Naive B cell (primary cell): ENCODE data around the gene LHFPL2. TPM values are rescaled to one million over a fixed set of nuclear protein-coding genes. Genes with fewer than 3 reads are reported as not detected.

ENCODE experiments used
- ATAC-seq, 2 donors: fragments of 150-1000 bp; cut with Tn5 transposase; 2 replicates each; pipeline ENCODE4 v1.10.0; 2021; ENCODE audit warnings: low read depth in 2 of 2, mild to moderate bottlenecking in 2 of 2, moderate library complexity in 2 of 2
- DNase-seq: peaks from one replicate; pipeline ENCODE4 v3.0.0; 2022
- H3K27ac Mint-ChIP-seq, 6 donors: one replicate each; pipeline ENCODE4 v1.8.0; 2020 to 2022; ENCODE audit warnings: mild to moderate bottlenecking in 6 of 6, mixed read lengths in 6 of 6, moderate library complexity in 5 of 6, inconsistent platforms in 2 of 6
- H3K27me3 Mint-ChIP-seq, 3 donors: one replicate each; pipeline ENCODE4 v1.8.0; 2021 to 2022; ENCODE audit warnings: mixed read lengths in 3 of 3, mild to moderate bottlenecking in 1 of 3
- H3K36me3 Mint-ChIP-seq, 2 donors: one replicate each; pipeline ENCODE4 v1.8.0; 2020 to 2022; ENCODE audit warnings: mixed read lengths in 2 of 2, inconsistent platforms in 1 of 2, mild to moderate bottlenecking in 1 of 2
- H3K4me1 Mint-ChIP-seq, 3 donors: one replicate each; pipeline ENCODE4 v1.8.0; 2020 to 2022; ENCODE audit warnings: mixed read lengths in 3 of 3, inconsistent platforms in 1 of 3, mild to moderate bottlenecking in 1 of 3, moderate library complexity in 1 of 3
- H3K4me3 Mint-ChIP-seq, 8 donors: one replicate each; pipeline ENCODE4 v1.8.0; 2020 to 2022; ENCODE audit warnings: mild to moderate bottlenecking in 8 of 8, mixed read lengths in 8 of 8, moderate library complexity in 8 of 8, inconsistent platforms in 2 of 8
- H3K9me3 Mint-ChIP-seq, 7 donors: one replicate each; pipeline ENCODE4 v1.8.0; 2020 to 2022; ENCODE audit warnings: mixed read lengths in 7 of 7, mild to moderate bottlenecking in 5 of 7, inconsistent platforms in 2 of 7, moderate library complexity in 1 of 7
- polyA plus RNA-seq, 6 donors: library from polyadenylated mRNA; unstranded; fragments of 300-500 nt; fragmentation: Illumina TruSeq; gene quantifications; one replicate each; pipeline ENCODE4 v1.2.3, GENCODE V29; 2021; ENCODE audit warnings: low read depth in 6 of 6

The LHFPL2 gene
- polyA plus RNA-seq, 6 donors from 2014 or later, result 8.1 to 15.0 (median 12.3) TPM

DNA sequence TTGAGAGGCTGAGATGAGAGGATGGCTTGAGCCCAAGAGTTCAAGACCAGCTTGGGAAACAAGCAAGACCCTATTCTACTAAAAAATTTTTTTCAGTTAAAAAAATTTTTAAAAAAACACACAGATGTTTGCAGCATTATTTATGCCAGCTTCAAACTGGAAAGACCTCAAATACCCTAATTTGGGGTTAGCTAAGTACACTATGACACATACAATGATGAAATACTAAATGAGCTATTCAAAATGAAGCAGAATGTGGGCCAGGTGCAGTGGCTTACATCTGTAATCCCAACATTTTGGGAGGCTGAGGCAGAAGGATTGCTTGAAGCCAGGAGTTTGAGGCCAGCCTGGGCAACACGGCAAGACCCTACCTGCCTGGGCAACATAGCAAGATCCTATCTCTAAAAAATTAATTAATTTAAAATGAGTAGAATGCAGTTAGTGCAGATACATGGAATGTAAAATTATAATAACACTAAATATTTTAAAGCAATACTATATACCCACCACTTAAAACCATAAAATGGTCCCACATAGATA is 44.9 kb downstream of the LHFPL2 start:
- Mint-ChIP-seq H3K36me3 (peaks cover 10 to 12% of the 10 kb centered on the region in 2 donors), H3K27ac (no peak overlapping the region), H3K9me3 (no peaks in the 10 kb centered on the region), H3K4me1 (no peaks in the 10 kb centered on the region), H3K27me3 (no peaks in the 10 kb centered on the region), H3K4me3 (no peak overlapping the region)
- DNase-seq (no peak), ATAC-seq (no peak)

GRCh38 chr5:78602400-78602799 is 46.2 kb downstream of the LHFPL2 start:
- H3K4me1 Mint-ChIP-seq, result no peaks in the 10 kb centered on the region
- no peak overlapping the region for H3K4me3 Mint-ChIP-seq

DNA sequence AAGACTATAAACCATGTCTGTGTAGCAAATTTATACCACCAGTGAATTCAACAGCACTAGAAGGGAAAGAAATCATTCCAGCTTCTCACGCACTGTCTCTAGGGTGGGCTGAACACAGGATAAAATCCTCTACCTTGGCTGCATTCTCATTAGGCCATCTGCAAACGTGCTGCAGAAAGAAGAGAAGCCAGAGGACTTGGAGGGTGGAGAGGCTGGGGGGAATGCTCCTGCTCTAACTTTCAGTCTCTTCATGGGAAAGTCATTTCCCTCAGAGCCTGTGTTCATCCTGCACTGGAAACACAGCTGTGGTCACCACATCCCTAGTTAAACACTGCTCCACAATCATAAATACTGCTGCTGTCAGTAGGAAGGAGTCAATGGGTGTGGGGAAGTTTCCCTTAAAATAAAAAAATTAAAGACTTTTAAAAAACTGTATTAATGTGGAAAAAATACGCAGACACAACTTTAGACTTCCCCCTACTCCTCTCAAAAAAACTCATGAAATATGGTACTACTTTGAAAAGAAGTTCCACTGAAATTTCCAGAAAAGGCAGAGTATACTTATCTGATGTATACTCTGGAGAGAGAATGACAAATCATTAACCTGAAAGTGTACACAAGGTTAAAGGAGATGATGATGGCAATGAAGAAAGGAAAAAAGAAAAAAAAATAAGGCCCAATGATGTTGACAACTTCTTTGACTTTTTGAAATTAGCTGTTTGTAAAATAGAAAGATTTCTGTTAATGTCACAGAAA is 46.8 kb downstream of the LHFPL2 start:
- Mint-ChIP-seq H3K27ac (peak overlapping the region in 1 of 6 donors; percentile 39), H3K9me3 (no peaks in the 10 kb centered on the region), H3K4me3 (no peak overlapping the region), H3K4me1 (no peaks in the 10 kb centered on the region), H3K27me3 (no peaks in the 10 kb centered on the region), H3K36me3 (peaks cover 0 to 5% of the 10 kb centered on the region in 2 donors)
- DNase-seq (no peak), ATAC-seq (no peak)

More at GRCh38 chr5:78602400-78602799, 46.2 kb downstream of the LHFPL2 start:
- peak overlapping the region in 2 of 6 donors; percentile 28 to 39 for H3K27ac Mint-ChIP-seq
- no peak for DNase-seq
- H3K9me3 Mint-ChIP-seq, result no peaks in the 10 kb centered on the region
- H3K36me3 Mint-ChIP-seq, result peaks cover 3 to 5% of the 10 kb centered on the region in 2 donors
- no peak for ATAC-seq
- H3K27me3 Mint-ChIP-seq, result no peaks in the 10 kb centered on the region

DNA sequence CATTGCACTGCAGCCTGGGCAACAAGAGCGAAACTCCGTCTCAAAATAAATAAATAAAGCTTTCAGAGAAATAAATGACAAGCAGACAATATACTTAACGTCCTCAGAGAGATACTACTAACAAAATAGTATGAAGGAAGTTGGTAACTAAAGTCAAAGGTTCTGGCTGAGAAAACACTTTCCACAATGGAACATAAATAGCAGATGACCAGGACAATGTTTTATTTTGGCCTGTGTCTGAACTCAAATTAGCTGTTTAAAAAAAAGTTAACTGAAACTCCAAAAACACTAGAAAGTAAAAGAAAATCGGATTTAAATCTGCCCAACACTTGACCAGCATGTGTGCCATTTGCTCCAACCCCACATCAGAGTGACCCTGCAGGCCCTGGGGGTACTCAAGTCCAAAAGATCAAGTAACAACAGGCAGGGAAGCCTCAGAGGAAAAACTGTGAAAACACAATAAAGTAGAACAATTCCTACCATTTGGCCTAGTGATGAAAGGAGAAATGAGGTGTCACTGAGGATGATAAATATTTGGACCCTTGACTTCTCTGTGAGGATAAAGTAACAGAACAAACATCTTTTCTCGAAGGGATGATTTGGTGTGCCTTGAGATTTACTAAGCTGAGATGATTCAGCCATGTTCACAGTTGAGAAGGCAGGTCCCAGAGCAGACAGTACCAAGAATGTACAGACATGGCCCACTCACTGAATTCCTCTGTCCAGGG is 47.7 kb downstream of the LHFPL2 start:
- DNase-seq, result no peak
- H3K9me3 Mint-ChIP-seq, result no peaks in the 10 kb centered on the region
- H3K36me3 Mint-ChIP-seq, result peaks cover 0 to 5% of the 10 kb centered on the region in 2 donors
- H3K4me3 Mint-ChIP-seq, result no peak overlapping the region
- H3K27ac Mint-ChIP-seq, result peak overlapping the region in 1 of 6 donors; percentile 48
- H3K4me1 Mint-ChIP-seq, result no peaks in the 10 kb centered on the region
- ATAC-seq, result no peak
- no peaks in the 10 kb centered on the region for H3K27me3 Mint-ChIP-seq

GRCh38 chr5:78598973-78599372 is 49.6 kb downstream of the LHFPL2 start:
- DNase-seq, result no peak
- peaks cover 0 to 1% (median under 1%) of the 10 kb centered on the region in 3 donors for H3K4me1 Mint-ChIP-seq
- H3K4me3 Mint-ChIP-seq, result peak overlapping the region in 1 of 8 donors; percentile 52
- no peaks in the 10 kb centered on the region for H3K27me3 Mint-ChIP-seq
- peaks cover 0 to 5% of the 10 kb centered on the region in 2 donors for H3K36me3 Mint-ChIP-seq
- ATAC-seq, result no peak
- no peaks in the 10 kb centered on the region for H3K9me3 Mint-ChIP-seq
- H3K27ac Mint-ChIP-seq, result no peak overlapping the region

DNA sequence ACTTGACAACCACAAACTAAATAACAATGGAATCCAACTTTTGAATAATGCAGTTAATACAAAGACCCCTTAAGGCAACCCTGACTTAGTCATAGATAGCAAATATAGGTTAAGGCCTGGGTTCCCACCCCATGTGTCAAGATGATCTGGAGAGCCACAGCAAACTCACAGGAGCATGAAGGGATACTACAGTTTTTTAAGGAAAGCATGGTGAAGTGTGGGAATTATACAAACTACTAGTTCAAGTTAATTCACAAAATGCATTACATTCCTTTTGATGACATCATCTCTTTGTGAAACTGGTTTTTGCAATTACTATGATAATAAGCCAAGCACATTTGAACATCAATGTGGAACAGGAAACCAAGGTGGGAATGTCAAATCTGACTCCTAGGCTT is 50.6 kb downstream of the LHFPL2 start:
- H3K9me3 Mint-ChIP-seq, result no peaks in the 10 kb centered on the region
- H3K27ac Mint-ChIP-seq, result peak overlapping the region in 1 of 6 donors; percentile 40
- ATAC-seq (no peak), DNase-seq (no peak)
- no peaks in the 10 kb centered on the region for H3K27me3 Mint-ChIP-seq
- H3K36me3 Mint-ChIP-seq, result peaks cover 0 to 5% of the 10 kb centered on the region in 2 donors
- peaks cover 4 to 11% (median 8%) of the 10 kb centered on the region in 3 donors for H3K4me1 Mint-ChIP-seq
- no peak overlapping the region for H3K4me3 Mint-ChIP-seq

DNA sequence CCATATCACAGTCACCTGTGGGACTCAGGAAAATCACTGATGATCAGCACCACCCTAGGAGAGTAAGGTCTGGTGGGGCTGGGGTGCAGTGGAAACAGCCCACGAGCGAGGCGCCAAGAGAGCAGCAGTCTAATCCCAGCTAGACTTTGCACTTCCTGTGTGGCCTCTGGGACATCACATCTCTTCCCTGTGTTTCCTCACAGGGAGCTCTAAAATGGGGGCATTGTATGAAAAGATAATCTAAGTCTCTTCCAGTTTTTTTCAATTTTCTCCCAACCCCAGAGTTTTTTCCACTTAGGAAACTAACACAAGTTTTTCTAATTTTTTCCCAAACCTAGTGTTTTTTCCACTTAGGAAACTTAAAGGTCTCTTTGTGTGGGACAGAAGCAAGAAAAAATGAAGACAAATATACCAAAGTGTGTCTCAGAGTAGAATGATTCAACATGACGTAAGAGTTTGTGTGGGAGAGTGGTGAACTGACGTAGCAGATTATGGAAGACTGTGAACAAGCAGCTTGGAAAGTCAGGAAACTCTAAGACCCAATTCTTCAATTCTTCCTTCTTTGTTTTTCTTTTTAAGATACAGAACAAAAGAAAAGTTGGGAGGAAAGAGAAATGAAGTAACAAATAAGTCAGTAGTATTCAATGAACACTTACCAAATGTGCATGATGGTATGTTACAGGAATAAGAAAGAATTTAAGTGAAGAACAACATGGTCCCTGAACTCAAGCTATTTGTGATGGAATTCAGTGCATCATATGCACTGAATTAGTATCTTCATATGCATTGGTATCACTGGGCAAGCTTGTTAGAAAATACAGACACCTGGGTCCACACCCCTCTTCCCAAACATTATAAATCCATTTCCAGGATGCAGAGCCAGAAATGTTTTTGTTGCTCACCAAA is 51.3 kb downstream of the LHFPL2 start:
- H3K4me3 Mint-ChIP-seq, result no peak overlapping the region
- ATAC-seq (no peak), DNase-seq (no peak)
- no peaks in the 10 kb centered on the region for H3K27me3 Mint-ChIP-seq
- H3K36me3 Mint-ChIP-seq, result peaks cover 0 to 5% of the 10 kb centered on the region in 2 donors
- H3K9me3 Mint-ChIP-seq, result no peaks in the 10 kb centered on the region
- H3K27ac Mint-ChIP-seq, result peak overlapping the region in 1 of 6 donors; percentile 40
- H3K4me1 Mint-ChIP-seq, result peaks cover 10 to 18% (median 11%) of the 10 kb centered on the region in 3 donors

DNA sequence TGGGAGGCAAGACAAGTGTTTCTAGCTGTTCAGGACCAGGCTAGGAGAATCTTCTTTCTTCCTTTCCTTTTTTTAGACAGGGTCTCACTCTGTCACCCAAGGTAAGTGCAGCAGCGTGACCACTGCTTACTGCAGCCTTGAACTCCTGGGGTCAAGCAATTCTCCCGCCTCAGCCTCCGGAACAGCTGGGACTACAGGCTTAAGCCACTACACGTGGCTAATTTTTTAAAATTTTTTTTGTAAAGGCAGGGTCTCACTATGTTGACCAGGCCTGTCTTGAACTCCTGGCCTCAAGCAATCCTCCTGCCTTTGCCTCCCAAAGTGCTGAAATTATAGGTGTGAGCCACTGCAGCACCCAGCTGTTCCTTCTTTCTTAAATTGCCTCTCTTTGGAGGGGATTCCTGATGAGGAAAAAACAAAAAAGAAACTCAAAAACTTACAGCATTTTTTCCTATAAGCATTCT is 53.1 kb downstream of the LHFPL2 start:
- no peak for ATAC-seq
- no peak overlapping the region for H3K4me3 Mint-ChIP-seq
- no peaks in the 10 kb centered on the region for H3K27me3 Mint-ChIP-seq
- H3K27ac Mint-ChIP-seq, result no peak overlapping the region
- no peak for DNase-seq
- no peaks in the 10 kb centered on the region for H3K9me3 Mint-ChIP-seq
- peaks cover 0 to 5% of the 10 kb centered on the region in 2 donors for H3K36me3 Mint-ChIP-seq
- peaks cover 17 to 29% (median 19%) of the 10 kb centered on the region in 3 donors for H3K4me1 Mint-ChIP-seq

DNA sequence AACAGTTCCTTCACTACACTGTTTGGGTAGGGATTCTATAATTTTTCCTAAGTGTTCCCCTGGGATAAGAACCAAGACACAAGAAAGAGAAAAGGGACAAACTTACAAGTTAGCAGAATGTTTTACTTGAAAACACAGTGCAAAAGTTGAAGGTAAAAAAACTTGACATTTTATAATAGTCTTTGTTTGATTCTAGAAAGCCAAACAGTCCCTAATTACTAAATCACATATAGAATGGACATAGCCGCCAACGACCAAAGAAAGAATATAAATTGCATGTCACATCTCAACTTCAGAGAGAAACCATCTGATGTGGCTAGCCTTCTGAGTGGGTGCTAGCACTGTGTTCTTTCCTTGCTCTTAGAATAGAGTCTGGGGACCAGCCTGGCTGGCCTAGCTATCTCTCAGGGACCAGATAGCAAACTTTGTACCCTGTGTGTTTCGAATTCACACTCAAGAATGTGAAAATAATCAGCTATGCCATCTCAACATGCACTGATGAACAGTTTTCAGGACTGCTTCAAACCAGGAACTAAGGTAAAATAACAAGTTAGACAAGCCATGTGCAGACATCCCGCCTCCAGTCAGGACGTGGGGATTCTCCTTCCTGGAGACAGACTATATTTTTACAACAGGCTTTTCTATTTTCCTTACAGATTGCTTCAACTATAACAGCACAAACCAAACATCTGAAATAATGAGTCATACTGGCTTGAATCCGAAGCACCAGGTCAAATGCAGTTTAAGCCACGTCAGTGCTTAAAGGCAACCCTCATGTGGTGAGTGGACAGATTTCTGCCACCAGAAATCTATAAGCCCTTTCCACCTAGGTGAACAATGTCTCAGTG is 53.7 kb downstream of the LHFPL2 start:
- no peak for DNase-seq
- Mint-ChIP-seq H3K4me3 (no peak overlapping the region), H3K27me3 (no peaks in the 10 kb centered on the region), H3K27ac (no peak overlapping the region), H3K36me3 (peaks cover 0 to 9% of the 10 kb centered on the region in 2 donors), H3K4me1 (peaks cover 17 to 29% (median 19%) of the 10 kb centered on the region in 3 donors), H3K9me3 (no peaks in the 10 kb centered on the region)
- ATAC-seq, result no peak

DNA sequence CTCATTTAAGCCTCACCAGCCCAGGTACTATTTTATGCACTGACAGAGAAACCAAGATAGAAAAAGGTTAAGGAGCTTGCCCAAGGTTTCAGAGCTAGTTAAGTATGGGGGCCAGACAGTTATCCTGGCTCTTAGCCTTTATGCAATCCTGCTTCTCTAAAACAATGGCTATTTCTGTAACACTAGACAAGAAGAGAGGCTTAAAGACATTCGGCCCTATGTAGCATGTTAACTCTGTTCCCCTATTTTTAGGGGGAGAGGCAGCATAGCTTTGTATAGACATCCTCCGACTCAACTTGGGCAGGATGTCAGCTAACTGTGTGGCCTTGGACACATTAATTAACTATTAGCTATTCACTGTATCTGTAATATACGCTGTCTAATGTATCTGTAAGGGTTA is 54.6 kb downstream of the LHFPL2 start:
- Mint-ChIP-seq H3K9me3 (no peaks in the 10 kb centered on the region), H3K4me1 (peaks cover 17 to 29% (median 19%) of the 10 kb centered on the region in 3 donors), H3K4me3 (no peak overlapping the region), H3K36me3 (peaks cover 0 to 8% of the 10 kb centered on the region in 2 donors), H3K27me3 (no peaks in the 10 kb centered on the region), H3K27ac (no peak overlapping the region)
- no peak for ATAC-seq
- DNase-seq, result no peak

DNA sequence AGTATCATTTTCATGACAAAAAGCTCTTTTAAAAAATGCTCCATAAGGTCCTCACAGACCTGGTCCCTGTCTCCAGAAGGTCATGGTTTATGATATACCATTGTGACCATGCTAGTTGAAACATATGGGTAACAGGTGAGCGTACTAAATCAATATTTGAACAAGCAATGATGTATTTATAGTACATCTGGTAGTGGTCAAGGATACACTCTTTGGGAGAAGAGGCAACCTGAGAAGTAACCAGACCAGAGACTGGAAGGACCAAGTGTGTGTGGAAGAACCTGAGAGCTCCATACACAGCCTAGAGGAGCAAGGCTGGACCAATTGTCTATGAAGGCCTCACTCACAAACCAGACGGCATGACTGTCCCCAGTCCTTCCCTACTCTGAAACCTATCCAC is 55.1 kb downstream of the LHFPL2 start:
- Mint-ChIP-seq H3K9me3 (no peaks in the 10 kb centered on the region), H3K27me3 (no peaks in the 10 kb centered on the region), H3K4me1 (peaks cover 17 to 29% (median 19%) of the 10 kb centered on the region in 3 donors), H3K36me3 (peaks cover 0 to 5% of the 10 kb centered on the region in 2 donors), H3K4me3 (no peak overlapping the region), H3K27ac (peak overlapping the region in 2 of 6 donors; percentile 1 to 70)
- ATAC-seq (no peak), DNase-seq (no peak)

DNA sequence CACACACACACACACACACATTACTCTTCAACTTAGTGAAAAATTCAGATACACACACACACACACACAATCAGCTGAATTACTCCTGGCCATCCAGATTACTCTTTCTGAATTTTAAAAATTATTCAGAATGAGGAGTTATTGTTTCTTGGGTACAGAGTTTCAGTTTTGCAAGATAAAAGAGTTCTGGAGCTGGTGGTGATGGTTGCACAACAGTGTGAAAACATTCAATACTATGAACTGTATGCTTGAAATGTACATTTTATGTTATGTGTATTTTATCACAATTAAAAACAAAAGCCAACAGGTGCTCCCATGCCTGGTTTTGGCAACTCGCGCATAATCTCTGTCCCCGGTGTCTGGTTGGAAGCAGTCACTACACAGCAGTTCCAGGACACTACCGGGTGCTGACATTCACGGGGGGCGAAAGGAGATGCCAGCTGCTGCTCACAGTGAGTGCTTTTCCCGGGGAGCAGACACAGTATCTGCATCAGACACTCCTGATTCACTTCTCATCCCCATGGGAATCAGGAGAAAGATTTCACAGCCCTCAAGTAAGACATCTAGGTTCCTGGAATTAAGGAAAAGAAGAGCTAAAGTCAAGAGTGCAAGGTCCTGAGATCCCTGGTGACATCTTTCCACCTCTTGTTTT is 55.7 kb downstream of the LHFPL2 start:
- Mint-ChIP-seq H3K27ac (peak overlapping the region in 2 of 6 donors; percentile 1 to 70), H3K27me3 (no peaks in the 10 kb centered on the region), H3K4me3 (no peak overlapping the region), H3K4me1 (peaks cover 17 to 29% (median 19%) of the 10 kb centered on the region in 3 donors), H3K36me3 (peaks cover 0 to 5% of the 10 kb centered on the region in 2 donors), H3K9me3 (no peaks in the 10 kb centered on the region)
- no peak for DNase-seq
- no peak for ATAC-seq
